HG03439 (cell line): ENCODE results near the gene MASP1.
"Not testable (repeated sequence)": the region's sequence is repeated elsewhere in the genome, so short reads cannot be mapped to it uniquely, and the experiment has no call there.

Experiments used
- ATAC-seq: cut with Tn5 transposase; IDR thresholded peaks from one replicate; pipeline ENCODE4 v1.9.1; 2021; ENCODE audit warnings: mild to moderate bottlenecking, moderate library complexity; ENCODE audit not compliant: unreplicated experiment

Gene MASP1

GRCh38 chr3:187236962-187237361 lies 54.6 kb downstream of the MASP1 start:
- no peak for ATAC-seq

GRCh38 chr3:187230011-187230410 lies 61.5 kb downstream of the MASP1 start:
- no peak for ATAC-seq

DNA sequence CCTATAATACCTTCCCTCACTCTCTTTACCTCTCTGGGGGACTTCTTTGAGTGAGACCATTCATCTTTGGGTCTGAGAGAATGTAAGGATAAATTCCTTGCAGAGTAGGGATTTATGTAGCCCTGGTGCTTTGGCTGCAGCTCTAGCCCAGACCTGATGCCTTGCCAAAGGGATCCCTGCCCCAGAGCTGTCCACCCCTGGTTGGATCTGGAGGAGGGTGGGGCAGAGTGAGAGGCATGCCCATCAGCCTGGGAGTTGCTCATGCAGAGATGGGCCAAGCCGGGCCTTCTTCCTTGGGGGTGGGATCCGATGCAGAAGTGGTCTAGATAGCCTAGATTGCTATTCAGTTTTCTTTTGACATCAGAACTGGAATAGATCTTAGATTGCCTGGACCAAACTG lies 62.8 kb downstream of the MASP1 start:
- ATAC-seq: no peak

- ATAC-seq: no peak
Observed at GRCh38 chr3:187227658-187228258, 63.8 kb downstream of the MASP1 start.

- no peak for ATAC-seq
Observed at GRCh38 chr3:187223799-187224198, 67.7 kb downstream of the MASP1 start.

GRCh38 chr3:187222801-187223200 lies 68.7 kb downstream of the MASP1 start:
- ATAC-seq: no peak

- ATAC-seq: no peak
Observed at GRCh38 chr3:187215460-187215859, 76.1 kb downstream of the MASP1 start.

DNA sequence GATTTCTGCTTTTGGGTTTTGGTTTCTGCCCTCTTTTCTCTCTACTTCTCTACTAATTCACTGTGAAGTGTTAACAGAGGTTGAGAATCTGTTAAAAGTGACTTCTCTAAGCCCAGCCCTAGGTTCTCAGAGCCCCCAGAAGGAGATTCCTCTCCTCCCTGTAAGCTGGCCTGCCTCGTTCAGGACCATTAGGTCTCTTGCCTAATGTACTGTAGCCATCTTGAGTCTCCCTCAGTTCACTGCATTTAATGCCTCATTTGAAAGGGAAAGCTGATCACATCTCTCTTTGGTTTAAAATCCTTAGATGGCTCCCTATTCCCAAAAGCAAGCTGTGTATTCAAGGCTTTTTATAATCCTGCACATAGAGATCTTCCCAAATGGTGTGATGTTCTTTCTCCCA lies 77.9 kb downstream of the MASP1 start:
- no peak for ATAC-seq

DNA sequence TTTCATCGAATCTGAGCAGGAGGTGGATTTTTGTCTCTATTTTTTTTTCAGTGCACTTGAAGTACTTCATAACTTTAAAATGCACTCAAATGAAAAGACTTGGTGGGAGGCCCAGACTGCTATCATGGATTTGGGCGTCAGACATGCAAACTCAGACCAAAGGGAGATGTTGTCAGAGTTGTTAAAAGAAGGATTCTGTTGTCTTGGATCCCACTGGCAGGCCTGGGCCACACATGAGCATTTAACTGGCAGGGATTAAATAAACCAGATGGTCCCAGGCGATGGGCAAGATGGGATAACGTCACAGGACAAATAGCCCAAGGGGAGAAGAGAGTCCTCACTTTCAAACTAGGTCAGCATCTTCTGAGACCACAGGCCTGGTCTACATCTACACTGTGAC lies 78.8 kb downstream of the MASP1 start:
- ATAC-seq: no peak

GRCh38 chr3:187212196-187212545 lies 79.4 kb downstream of the MASP1 start:
- no peak for ATAC-seq

- ATAC-seq: no peak
Observed at GRCh38 chr3:187211532-187212195, 79.9 kb downstream of the MASP1 start.

- no peak for ATAC-seq
Observed at GRCh38 chr3:187210545-187211327, 80.8 kb downstream of the MASP1 start.

DNA sequence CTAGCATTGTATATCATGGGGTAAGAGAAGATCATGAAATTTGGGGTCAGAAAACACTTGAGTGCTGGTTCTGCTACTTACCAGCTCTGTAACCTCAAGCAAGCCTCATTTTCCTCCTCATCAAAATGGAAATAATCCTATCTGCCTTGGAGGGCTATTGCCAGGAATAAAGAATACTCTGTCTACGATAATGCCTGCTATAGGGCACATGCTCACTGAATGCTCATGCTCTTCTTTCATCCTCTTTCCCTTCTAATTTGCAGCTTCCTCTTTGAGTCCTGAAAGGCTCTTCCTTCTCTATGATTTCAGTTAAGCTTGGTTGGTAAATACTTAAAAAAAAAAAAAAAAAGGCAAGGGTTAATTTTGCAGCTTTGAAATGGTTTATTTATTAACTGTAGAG lies 81.4 kb downstream of the MASP1 start:
- no peak for ATAC-seq

DNA sequence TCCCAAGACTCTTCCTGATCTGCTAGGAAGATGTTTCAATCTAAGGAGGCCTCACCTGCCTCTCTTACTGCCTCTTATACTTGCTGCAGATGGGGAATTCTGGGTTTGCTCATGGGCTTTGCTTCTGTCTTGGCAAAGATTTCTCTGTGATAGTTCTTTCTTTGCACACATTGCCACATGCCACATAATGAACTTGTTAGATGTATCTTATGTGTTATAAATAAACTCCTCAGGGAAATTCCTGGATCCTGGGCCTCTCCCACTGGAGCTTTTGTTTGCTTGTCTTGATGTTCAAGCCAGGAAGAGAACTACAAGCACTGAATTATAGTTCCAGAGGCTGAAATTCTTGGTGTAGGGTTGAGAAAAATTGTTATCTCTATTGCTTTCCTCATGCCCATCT lies 82.0 kb downstream of the MASP1 start:
- ATAC-seq: no peak

DNA sequence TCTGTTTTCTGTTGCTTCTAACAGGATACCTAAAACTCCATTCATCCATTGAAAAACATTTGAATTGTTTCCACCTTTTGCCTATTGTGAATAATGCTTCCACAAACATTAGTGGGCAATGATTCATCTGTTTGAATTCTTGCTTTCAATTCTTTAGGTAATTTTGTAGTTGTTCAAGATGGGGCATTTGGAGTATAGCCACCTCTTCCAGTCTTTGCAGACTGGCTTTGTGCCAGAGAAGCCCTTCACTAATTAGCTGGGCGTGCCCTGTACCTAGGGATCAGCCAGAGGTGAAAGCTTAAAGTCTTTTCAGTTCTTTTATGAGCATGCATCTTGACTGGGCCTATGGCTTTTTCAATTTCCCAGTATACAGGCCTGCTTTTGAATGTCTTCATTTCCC lies 83.4 kb downstream of the MASP1 start:
- ATAC-seq: no peak

- no peak for ATAC-seq
Observed at GRCh38 chr3:187207624-187208023, 83.9 kb downstream of the MASP1 start.

GRCh38 chr3:187207062-187207461 lies 84.5 kb downstream of the MASP1 start:
- no peak for ATAC-seq

- ATAC-seq: no peak
Observed at GRCh38 chr3:187205683-187206082, 85.9 kb downstream of the MASP1 start.

GRCh38 chr3:187199463-187200050 lies 92.0 kb downstream of the MASP1 start:
- not testable (repeated sequence) for ATAC-seq

DNA sequence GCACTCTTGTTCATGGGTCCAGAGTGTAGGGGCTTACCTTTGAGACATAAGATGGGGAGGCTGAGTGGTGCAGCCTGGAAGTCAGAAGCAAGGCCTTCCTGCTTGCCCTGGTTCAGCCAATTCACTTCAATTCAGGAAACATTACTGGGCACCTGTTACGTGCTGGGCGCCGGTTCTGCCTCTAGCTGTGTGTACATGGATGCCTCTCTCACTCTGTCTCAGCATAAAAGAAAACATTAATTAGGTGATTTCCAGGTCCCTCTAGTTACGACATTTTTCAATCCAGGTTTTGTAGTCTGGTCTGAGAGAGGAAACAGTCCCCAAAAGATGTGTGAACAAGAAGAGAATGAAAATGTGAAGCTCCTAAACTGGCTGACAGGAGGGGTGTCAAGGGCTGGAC lies 93.0 kb downstream of the MASP1 start:
- no peak for ATAC-seq

DNA sequence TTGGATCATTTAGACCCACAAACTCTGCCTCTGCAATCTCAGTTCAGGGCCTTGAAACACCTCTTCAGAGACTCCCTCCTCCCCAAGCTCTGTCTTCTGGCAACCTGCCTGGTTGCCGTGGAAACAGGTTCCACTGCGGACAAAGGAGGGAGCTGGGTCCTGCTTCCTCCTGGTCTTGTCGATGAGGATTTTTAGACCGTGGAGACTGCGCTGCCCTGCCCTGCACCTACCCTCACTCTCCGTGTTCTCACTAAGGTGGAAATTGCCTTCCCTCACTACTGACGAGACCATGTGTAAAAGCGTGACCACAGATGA lies 94.2 kb downstream of the MASP1 start, which contains the start of gene RTP1:
Gene RTP1 (plus strand): TSS at position 152 of the 315 bp plus-strand sequence. CDS start 30 bp downstream, at position 182.
- ATAC-seq: no peak
